GM21515 (cell line): ENCODE data around the gene ANKRD63.

ENCODE experiments used
- ATAC-seq: cut with Tn5 transposase; IDR thresholded peaks from one replicate; pipeline ENCODE4 v1.9.1; 2021; ENCODE audit not compliant: unreplicated experiment

Gene ANKRD63

GRCh38 chr15:40282869-40283614, at the start of gene ANKRD63:
Gene ANKRD63, minus strand, starts transcription at chr15:40283064. Its CDS starts 478 bp downstream, at chr15:40282586.
- no peak for ATAC-seq

GRCh38 chr15:40332113-40332781, 49.4 kb upstream of the ANKRD63 start:
- no peak for ATAC-seq

GRCh38 chr15:40331637-40332036, 48.8 kb upstream of the ANKRD63 start:
- ATAC-seq: no peak

- no peak for ATAC-seq
Observed at GRCh38 chr15:40331026-40331425, 48.2 kb upstream of the ANKRD63 start.

- no peak for ATAC-seq
Observed at GRCh38 chr15:40330368-40330836, 47.5 kb upstream of the ANKRD63 start.

GRCh38 chr15:40329804-40330203, 46.9 kb upstream of the ANKRD63 start:
- no peak for ATAC-seq

- ATAC-seq: no peak
Observed at GRCh38 chr15:40328751-40329150, 45.9 kb upstream of the ANKRD63 start.

- ATAC-seq: no peak
Observed at GRCh38 chr15:40328176-40328575, 45.3 kb upstream of the ANKRD63 start.

- no peak for ATAC-seq
Observed at GRCh38 chr15:40327457-40327856, 44.6 kb upstream of the ANKRD63 start.

GRCh38 chr15:40325700-40326099, 42.8 kb upstream of the ANKRD63 start:
- no peak for ATAC-seq

- no peak for ATAC-seq
Observed at GRCh38 chr15:40325188-40325587, 42.3 kb upstream of the ANKRD63 start.

GRCh38 chr15:40323953-40324937, 41.4 kb upstream of the ANKRD63 start:
- ATAC-seq: peak; percentile 2

GRCh38 chr15:40323239-40323952, 40.5 kb upstream of the ANKRD63 start, which contains the start of gene INAFM2:
Gene INAFM2, plus strand, starts transcription at chr15:40323692. Its CDS starts 364 bp downstream, at chr15:40324056.
- ATAC-seq: peak; percentile 86

GRCh38 chr15:40322531-40323238, 39.8 kb upstream of the ANKRD63 start:
- ATAC-seq: no peak

- no peak for ATAC-seq
Observed at GRCh38 chr15:40320931-40321371, 38.1 kb upstream of the ANKRD63 start.

- ATAC-seq: no peak
Observed at GRCh38 chr15:40320409-40320808, 37.5 kb upstream of the ANKRD63 start.

- no peak for ATAC-seq
Observed at GRCh38 chr15:40317580-40317979, 34.7 kb upstream of the ANKRD63 start.

- ATAC-seq: no peak
Observed at GRCh38 chr15:40316931-40317330, 34.1 kb upstream of the ANKRD63 start.

- no peak for ATAC-seq
Observed at GRCh38 chr15:40314723-40315276, 31.9 kb upstream of the ANKRD63 start.
